Superior temporal gyrus (tissue), 1 donor: ENCODE data around the gene DLG4.

Experiments used
- DNase-seq: peaks from one replicate; pipeline ENCODE4 v3.0.0-alpha.2; 2016; ENCODE audit errors: extremely low spot score

DLG4 gene

GRCh38 chr17:7219812-7220592 lies at the start of gene DLG4, which contains the start of gene ACADVL:
Gene DLG4, minus strand, starts transcription at chr17:7219836.
Gene ACADVL, plus strand, starts transcription at chr17:7219938. Its CDS starts 47 bp downstream, at chr17:7219985.
- peak; percentile 90 for DNase-seq

GRCh38 chr17:7266784-7267183 lies 47.1 kb upstream of the DLG4 start:
- DNase-seq: no peak

GRCh38 chr17:7263801-7264078 lies 44.1 kb upstream of the DLG4 start:
- DNase-seq: no peak

GRCh38 chr17:7262935-7263800 lies 43.5 kb upstream of the DLG4 start:
- DNase-seq: no peak

- DNase-seq: no peak
These were observed 42.7 kb upstream of the DLG4 start, which contains the start of gene CLDN7 for GRCh38 chr17:7262192-7262934. Gene CLDN7, minus strand, starts transcription at chr17:7262478. Its CDS starts 435 bp downstream, at chr17:7262043.

GRCh38 chr17:7261379-7262191 lies 41.9 kb upstream of the DLG4 start:
- no peak for DNase-seq

GRCh38 chr17:7260651-7261378 lies 41.2 kb upstream of the DLG4 start:
- no peak for DNase-seq

- DNase-seq: no peak
These were observed 40.5 kb upstream of the DLG4 start for GRCh38 chr17:7260151-7260550.

GRCh38 chr17:7259555-7259889 lies 39.9 kb upstream of the DLG4 start:
- DNase-seq: no peak

- no peak for DNase-seq
These were observed 39.3 kb upstream of the DLG4 start for GRCh38 chr17:7258731-7259554.

GRCh38 chr17:7256766-7257456 lies 37.3 kb upstream of the DLG4 start:
- no peak for DNase-seq

- DNase-seq: no peak
These were observed 34.9 kb upstream of the DLG4 start for GRCh38 chr17:7254511-7254910.

GRCh38 chr17:7253082-7253481 lies 33.4 kb upstream of the DLG4 start:
- DNase-seq: no peak

- peak; percentile 88 for DNase-seq
These were observed 32.8 kb upstream of the DLG4 start, which contains the start of gene ELP5 for GRCh38 chr17:7252176-7253043. Gene ELP5, plus strand, starts transcription at chr17:7252215. Its CDS starts 336 bp downstream, at chr17:7252551.

- peak; percentile 99 for DNase-seq
These were observed 32.1 kb upstream of the DLG4 start, which contains the start of gene CTDNEP1 for GRCh38 chr17:7251661-7252175. Gene CTDNEP1, minus strand, starts transcription at chr17:7251734. Its CDS starts 438 bp downstream, at chr17:7251296.

- DNase-seq: no peak
These were observed 31.3 kb upstream of the DLG4 start for GRCh38 chr17:7250695-7251627.

GRCh38 chr17:7249830-7250229 lies 30.2 kb upstream of the DLG4 start:
- DNase-seq: no peak
